B cell (primary cell): Measurements from ENCODE around the gene GLT1D1. TPM values are rescaled to one million over a fixed set of nuclear protein-coding genes. Genes with fewer than 3 reads are reported as not detected.

Source experiments
- ATAC-seq: fragments of 200-7000 bp; cut with Tn5 transposase; one replicate; pipeline ENCODE4 v1.10.0; 2021; ENCODE audit warnings: low read depth, mild to moderate bottlenecking, moderate number of reproducible peaks, moderate library complexity
- CTCF ChIA-PET: fragments of 350-600 bp; sonication (Branson Sonifier 250); formaldehyde crosslinking; loops from one replicate; lab custom pipeline; 2021; ENCODE audit warnings: antibody characterized with exemption, inconsistent platforms; lab: Charles Lee
- POLR2A ChIA-PET: fragments of 350-600 bp; sonication (Branson Sonifier 250); formaldehyde crosslinking; loops from one replicate; lab custom pipeline; 2021; ENCODE audit warnings: antibody characterized with exemption; lab: Charles Lee
- DNase-seq: peaks from one replicate; pipeline ENCODE4 v3.0.0; 2013
- H2AFZ ChIP-seq: 2 replicates; pipeline ENCODE4 v1.6.1; 2012; ENCODE audit warnings: mild to moderate bottlenecking, low read depth, low read length; ENCODE audit not compliant: insufficient read depth, poor library complexity, severe bottlenecking
- H3K27ac ChIP-seq, 2 donors: 1 replicate in 1 of 2; 2 replicates in 1 of 2; pipeline ENCODE4 v1.5.1; 2012 to 2013; ENCODE audit warnings: low read length in 2 of 2, mild to moderate bottlenecking in 2 of 2, moderate library complexity in 1 of 2
- H3K27me3 ChIP-seq, 4 experiments: fragments of 200-600 bp in 1 of 4; sonication (generic) in 1 of 4; replicated peaks in 1 of 4; 1 replicate in 2 of 4; 2 replicates in 2 of 4; pipeline versions ENCODE4 v1.6.1 to v1.7.0; 2013 to 2016; ENCODE audit warnings: low read length in 3 of 4, mild to moderate bottlenecking in 2 of 4, mixed read lengths in 1 of 4, moderate library complexity in 1 of 4; ENCODE audit not compliant: insufficient read depth in 4 of 4, control insufficient read depth in 3 of 4; ENCODE audit errors: control extremely low read depth in 1 of 4
- H3K36me3 ChIP-seq, 2 experiments: replicated peaks in 1 of 2; 1 replicate in 1 of 2; 2 replicates in 1 of 2; pipeline versions ENCODE4 v1.6.1 to v1.7.1; 2013; ENCODE audit warnings: low read length in 1 of 2; ENCODE audit not compliant: insufficient read depth in 2 of 2, control insufficient read depth in 1 of 2; ENCODE audit errors: control extremely low read depth in 1 of 2, extremely low read depth in 1 of 2
- H3K4me1 ChIP-seq, 2 donors: fragments of 200-600 bp in 1 of 2; sonication (generic) in 1 of 2; 1 replicate in 1 of 2; 2 replicates in 1 of 2; pipeline versions ENCODE4 v1.5.1 to v1.6.1; 2013 to 2017; ENCODE audit warnings: low read length in 2 of 2; ENCODE audit not compliant: control insufficient read depth in 2 of 2, insufficient read depth in 2 of 2
- H3K4me2 ChIP-seq: replicated peaks from 2 replicates; pipeline ENCODE3; 2012; ENCODE audit warnings: mild to moderate bottlenecking, low read depth, low read length; ENCODE audit not compliant: poor library complexity, severe bottlenecking
- H3K4me3 ChIP-seq, 5 experiments: fragments of 200-600 bp in 1 of 5; sonication (generic) in 1 of 5; 1 replicate in 3 of 5; 2 replicates in 2 of 5; pipeline versions ENCODE4 v1.5.1 to v1.7.0; 2011 to 2016; ENCODE audit warnings: low read length in 4 of 5, mild to moderate bottlenecking in 4 of 5, low read depth in 2 of 5, control low read depth in 1 of 5, moderate library complexity in 1 of 5; ENCODE audit not compliant: insufficient read depth in 1 of 5; ENCODE audit errors: control extremely low read depth in 1 of 5, extremely low read depth in 1 of 5
- H3K79me2 ChIP-seq: fragments of 200-600 bp; sonication (generic); one replicate; pipeline ENCODE4 v1.6.0; 2016; ENCODE audit warnings: low read length; ENCODE audit not compliant: control insufficient read depth, insufficient read depth
- H3K9ac ChIP-seq: fragments of 200-600 bp; sonication (generic); 2 replicates; pipeline ENCODE4 v1.6.1; 2017; ENCODE audit warnings: mild to moderate bottlenecking, low read length, moderate library complexity
- H3K9me3 ChIP-seq, 3 donors: one replicate each; pipeline versions ENCODE4 v1.6.1 to v1.7.1; 2013; ENCODE audit warnings: low read length in 2 of 3; ENCODE audit not compliant: control insufficient read depth in 2 of 3, insufficient read depth in 1 of 3; ENCODE audit errors: control extremely low read depth in 1 of 3
- H4K20me1 ChIP-seq: 2 replicates; pipeline ENCODE4 v1.6.0; 2012; ENCODE audit warnings: mild to moderate bottlenecking, low read length; ENCODE audit not compliant: insufficient read depth, control insufficient read depth, poor library complexity, severe bottlenecking
- H3K27ac Mint-ChIP-seq: one replicate; pipeline ENCODE4 v1.8.0; 2021; ENCODE audit warnings: mixed read lengths
- H3K27me3 Mint-ChIP-seq: one replicate; pipeline ENCODE4 v1.8.0; 2021; ENCODE audit warnings: mixed read lengths
- H3K4me1 Mint-ChIP-seq: one replicate; pipeline ENCODE4 v1.8.0; 2021; ENCODE audit warnings: mixed read lengths
- H3K4me3 Mint-ChIP-seq: one replicate; pipeline ENCODE4 v1.8.0; 2021; ENCODE audit warnings: mixed read lengths
- H3K9me3 Mint-ChIP-seq: one replicate; pipeline ENCODE4 v1.8.0; 2022; ENCODE audit warnings: mixed read lengths; ENCODE audit not compliant: insufficient read depth
- CTCF ChIP-seq: fragments of 200-600 bp; IDR thresholded peaks from one replicate; pipeline ENCODE4 v1.8.0; 2022; ENCODE audit warnings: antibody characterized with exemption, mild to moderate bottlenecking
- EZH2 ChIP-seq: IDR thresholded peaks from 2 replicates; pipeline ENCODE4 v1.6.1; 2012; ENCODE audit warnings: borderline replicate concordance, low read depth, mild to moderate bottlenecking, moderate library complexity, low read length; ENCODE audit not compliant: insufficient read depth, poor library complexity, severe bottlenecking
- WGBS: methylation state at CpG from one replicate; pipeline ENCODE4 v1.1.5; 2013; ENCODE audit warnings: missing lambda C conversion rate; ENCODE audit not compliant: insufficient coverage; 5-methylcytosine and 5-hydroxymethylcytosine counted together
- intact Hi-C: fragments of 100-400 bp; cut with micrococcal nuclease; formaldehyde crosslinking; loops from one replicate; pipeline ENCODE4 v1.10.0; 2022
- polyA plus RNA-seq: library from polyadenylated mRNA; depleted of rRNA; stranded (reverse); fragments of >200 nt; gene quantifications from 2 replicates; pipeline ENCODE4 v1.2.3, GENCODE V29; 2012
- total RNA-seq, 2 donors: library from RNA; stranded (reverse); fragments of 120-200 nt in 1 of 2; gene quantifications; 1 replicate in 1 of 2; 2 replicates in 1 of 2; pipeline versions ENCODE4 v1.2.3 to v1.2.4, GENCODE V29; 2013 to 2022

The GLT1D1 gene
- total and polyA plus RNA-seq, 2 donors (not counting 1 experiment from before 2014, with no cell fraction given) = 0.22 to 0.49 TPM

GRCh38 chr12:128820723-128821432 lies 32.4 kb upstream of the GLT1D1 start:
- Histone ChIP-seq H3K4me2 (peak overlapping the region; percentile 99), H3K4me3 (peak overlapping the region in 2 of 5 experiments; percentile 13 to 20), H3K9me3 (peaks cover 0 to 6% (median 0%) of the 10 kb centered on the region in 3 donors), H3K79me2 (peaks cover 82% of the 10 kb centered on the region), H3K27ac (peak overlapping the region; percentile 68 to 90), H4K20me1 (peaks cover 36% of the 10 kb centered on the region), H3K9ac (peak overlapping the region; percentile 45), H3K36me3 (peaks cover 0 to 16% of the 10 kb centered on the region in 2 experiments), H2AFZ (peak overlapping the region; percentile 13), H3K4me1 (peaks cover 63 to 83% of the 10 kb centered on the region in 2 donors), H3K27me3 (no peaks in the 10 kb centered on the region)
- ChIA-PET CTCF (interaction anchor here (1.5 to 6.1 kb wide), 6 partner anchors 9 to 38 kb away, joined by 3 to 65 read pairs (median 15); no protein-coding TSS in a partner anchor), POLR2A (interaction anchor here (0.6 to 4.3 kb wide), 4 partner anchors 9 to 24 kb away, joined by 4 to 47 read pairs (median 8); no protein-coding TSS in a partner anchor)
- Mint-ChIP-seq H3K27me3 (no peaks in the 10 kb centered on the region), H3K9me3 (no peaks in the 10 kb centered on the region), H3K4me3 (peak overlapping the region; percentile 72), H3K27ac (peak overlapping the region; percentile 90), H3K4me1 (peaks cover 66% of the 10 kb centered on the region)
- TF ChIP-seq CTCF (no peak), EZH2 (no peak)
- intact Hi-C loops = loop anchor here (1.0 to 10.0 kb wide), 2 partner anchors 9 to 94 kb away; no protein-coding TSS in a partner anchor
- DNase-seq (peak; percentile 88), ATAC-seq (peak; percentile 68)
- WGBS = 29% methylated on average over 3 of the region's 7 CpGs
